Activated naive CD4-positive, alpha-beta T cell treated with anti-CD3 and anti-CD28 coated beads for 36 hours (primary cell): ENCODE results near the gene PDPK1. TPM values are rescaled to one million over a fixed set of nuclear protein-coding genes. Genes with fewer than 3 reads are reported as not detected.
"Not testable (repeated sequence)": the region's sequence is repeated elsewhere in the genome, so short reads cannot be mapped to it uniquely, and the experiment has no call there.

Source experiments
- CTCF ChIA-PET: fragments of 350-600 bp; sonication (Branson Sonifier 250); formaldehyde crosslinking; loops from one replicate; lab custom pipeline; 2021; ENCODE audit warnings: antibody characterized with exemption; lab: Charles Lee
- DNase-seq: peaks from one replicate; pipeline ENCODE4 v3.0.0-alpha.2; 2020
- H3K27ac Mint-ChIP-seq: one replicate; pipeline ENCODE4 v1.8.0; 2021; ENCODE audit warnings: mild to moderate bottlenecking, mixed read lengths
- H3K27me3 Mint-ChIP-seq: one replicate; pipeline ENCODE4 v1.8.0; 2021; ENCODE audit warnings: low read depth, mixed read lengths
- H3K36me3 Mint-ChIP-seq: one replicate; pipeline ENCODE4 v1.8.0; 2021; ENCODE audit warnings: low read depth, mixed read lengths
- H3K4me1 Mint-ChIP-seq: one replicate; pipeline ENCODE4 v1.8.0; 2021; ENCODE audit warnings: low read depth, mixed read lengths
- H3K4me3 Mint-ChIP-seq: one replicate; pipeline ENCODE4 v1.8.0; 2021; ENCODE audit warnings: mild to moderate bottlenecking, moderate library complexity, mixed read lengths
- H3K9me3 Mint-ChIP-seq: one replicate; pipeline ENCODE4 v1.8.0; 2021; ENCODE audit warnings: mixed read lengths
- intact Hi-C: fragments of 100-400 bp; cut with micrococcal nuclease; formaldehyde crosslinking; loops from one replicate; pipeline ENCODE4 v1.15.1; 2023
- total RNA-seq, 2 experiments: library from RNA; stranded (reverse); gene quantifications; one replicate each; pipeline ENCODE4 v1.2.3, GENCODE V29; 2021

Gene PDPK1
- total RNA-seq, 2 experiments from 2014 or later: 26.6 to 27.8 TPM

DNA sequence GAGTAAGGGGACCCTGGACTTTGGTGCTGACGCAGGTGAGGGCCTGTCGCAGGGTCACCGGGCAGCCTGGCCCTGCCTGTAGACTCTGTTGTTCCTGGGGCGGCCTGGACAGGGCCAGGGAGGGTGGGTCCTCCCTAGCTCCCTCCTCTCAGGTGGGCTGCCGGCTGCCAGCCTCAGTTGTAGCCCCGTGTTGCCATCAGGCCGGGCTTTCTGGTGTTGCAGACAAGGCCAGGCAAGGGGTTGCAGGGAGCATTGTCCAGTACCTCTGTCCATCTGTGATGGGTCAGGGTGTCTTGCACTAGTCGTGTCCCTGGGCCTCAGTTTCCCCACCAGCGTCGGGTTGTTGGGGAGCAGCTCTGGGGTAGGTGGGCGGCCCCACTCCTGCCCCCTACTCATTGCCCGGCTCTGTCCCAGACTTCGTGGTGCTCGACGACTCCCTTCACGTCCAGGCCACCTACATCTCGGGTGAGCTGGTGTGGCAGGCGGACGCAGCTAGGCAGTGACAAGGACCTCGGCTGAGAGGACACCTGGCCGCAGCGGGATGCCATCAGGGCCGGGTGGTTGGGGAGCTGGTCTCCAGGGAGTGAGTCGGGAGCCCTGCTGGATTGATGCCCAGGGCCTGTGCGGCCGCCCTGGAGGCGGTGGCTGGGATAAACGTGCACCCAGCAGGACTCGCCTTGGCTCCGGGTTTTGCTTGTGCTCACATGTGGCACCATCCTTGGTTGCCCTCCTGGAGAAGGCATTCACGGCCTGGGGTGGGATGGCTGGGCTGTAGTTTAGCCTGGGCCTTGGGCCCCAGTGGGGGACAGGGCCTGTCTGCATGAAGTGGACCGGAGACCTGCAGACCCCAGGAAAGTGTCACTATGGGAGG is 8.5 kb upstream of the PDPK1 start:
- CTCF ChIA-PET: no interaction called here
- no peak for DNase-seq
- Mint-ChIP-seq H3K36me3 (peaks cover 7% of the 10 kb centered on the region), H3K9me3 (no peaks in the 10 kb centered on the region), H3K4me3 (no peak overlapping the region), H3K27ac (no peak overlapping the region), H3K27me3 (no peaks in the 10 kb centered on the region), H3K4me1 (peaks cover 16% of the 10 kb centered on the region)
- intact Hi-C loops: no loop called here

DNA sequence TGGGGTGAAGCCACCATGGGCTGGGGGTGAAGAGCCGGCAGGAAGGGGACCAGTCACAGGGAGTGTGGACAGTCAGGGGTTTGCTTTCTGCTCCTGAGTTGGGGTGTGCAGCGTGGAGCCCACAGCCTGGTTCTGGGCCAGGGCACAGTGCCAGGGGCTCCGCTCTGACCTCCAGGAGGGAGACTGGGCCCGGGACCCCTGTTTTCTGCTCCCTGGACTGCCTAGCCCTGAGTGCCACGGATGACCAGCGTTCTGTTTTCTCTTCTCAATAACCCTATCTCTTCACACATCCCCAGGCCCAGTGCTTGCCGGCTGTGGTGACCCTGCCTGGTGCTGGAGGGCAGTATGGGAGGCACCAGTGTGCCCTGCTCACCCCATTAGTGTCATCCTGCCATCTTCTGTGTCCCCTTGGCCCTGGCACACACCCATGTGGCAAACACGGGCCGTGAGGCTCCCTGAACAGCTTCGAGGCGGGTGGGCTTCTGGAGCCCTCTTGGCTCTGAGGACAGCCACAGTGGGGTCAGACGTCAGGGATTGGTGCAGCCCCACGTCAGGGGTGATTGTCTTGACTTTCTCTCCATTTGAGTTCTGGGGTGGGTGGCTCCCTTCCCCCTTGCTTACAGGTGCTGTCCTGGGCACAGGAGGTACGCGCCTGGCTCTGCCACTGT is 7.7 kb upstream of the PDPK1 start:
- no peak overlapping the region for H3K27ac Mint-ChIP-seq
- no peaks in the 10 kb centered on the region for H3K9me3 Mint-ChIP-seq
- DNase-seq: no peak
- peaks cover 16% of the 10 kb centered on the region for H3K4me1 Mint-ChIP-seq
- intact Hi-C loops: loop anchor here (10.0 kb wide), 1 partner anchor 75 kb away; no protein-coding TSS in a partner anchor
- H3K4me3 Mint-ChIP-seq: no peak overlapping the region
- H3K27me3 Mint-ChIP-seq: no peaks in the 10 kb centered on the region
- H3K36me3 Mint-ChIP-seq: peaks cover 2% of the 10 kb centered on the region
- CTCF ChIA-PET: no interaction called here

DNA sequence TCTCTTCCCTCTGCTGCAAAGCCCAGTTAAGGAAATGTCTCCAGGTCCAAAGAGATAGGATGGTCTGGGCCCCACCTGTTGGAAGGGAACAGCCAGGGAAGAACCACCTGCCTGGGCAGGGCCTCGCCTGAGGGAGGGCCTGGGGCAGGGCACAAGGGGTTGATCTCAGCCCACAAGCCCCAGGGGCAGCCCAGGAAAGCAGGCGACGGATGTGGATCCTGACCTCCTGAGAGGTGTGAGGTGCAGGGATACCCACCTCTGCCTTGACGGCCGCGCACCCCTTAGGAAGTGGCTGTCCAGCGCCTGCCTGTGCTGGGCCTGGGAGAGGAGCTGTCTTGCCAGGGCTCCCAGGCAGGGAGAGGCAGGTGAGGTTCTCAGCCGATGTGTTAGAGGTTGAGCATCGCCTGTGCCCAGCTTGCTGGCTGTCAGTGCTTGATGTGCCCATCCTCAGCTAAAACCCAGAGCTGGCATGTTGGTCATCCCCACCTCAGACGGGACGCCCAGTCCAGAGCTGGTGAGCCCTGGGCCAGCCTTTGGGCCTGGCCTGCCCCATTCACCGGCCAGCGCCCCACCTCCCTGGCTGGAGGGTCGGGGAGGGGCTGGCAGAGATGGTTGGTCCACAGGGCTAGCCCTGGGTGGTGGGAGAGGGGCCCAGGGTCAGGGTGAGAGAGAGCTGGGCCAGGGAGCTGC is 7.0 kb upstream of the PDPK1 start:
- no peak for DNase-seq
- Mint-ChIP-seq H3K4me3 (peak overlapping the region; percentile 92), H3K9me3 (no peaks in the 10 kb centered on the region), H3K36me3 (peaks cover 2% of the 10 kb centered on the region), H3K27ac (no peak overlapping the region), H3K27me3 (no peaks in the 10 kb centered on the region), H3K4me1 (peaks cover 16% of the 10 kb centered on the region)
- intact Hi-C loops: loop anchor here (10.0 kb wide), 1 partner anchor 74 kb away; no protein-coding TSS in a partner anchor
- CTCF ChIA-PET: interaction anchor here (1.2 kb wide), 1 partner anchor 10 kb away, joined by 4 read pairs; the partner anchor contains the start of gene AMDHD2

DNA sequence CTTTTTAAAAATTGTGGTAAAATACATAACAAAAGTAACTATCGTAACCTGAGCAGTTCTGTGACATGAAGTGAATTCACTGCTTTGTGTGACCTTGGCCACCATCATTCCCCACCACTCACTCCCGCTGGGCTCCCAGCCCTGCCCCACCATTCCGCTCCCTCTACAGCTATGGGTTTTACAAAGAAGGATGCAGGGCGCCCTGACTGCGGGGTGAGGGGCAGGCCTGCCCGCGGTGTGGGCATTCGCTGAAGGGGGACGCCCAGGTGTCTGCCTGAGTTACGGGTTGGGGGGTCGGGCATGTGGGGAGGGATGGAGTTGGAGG is 6.5 kb upstream of the PDPK1 start, which contains the start of gene CEMP1:
Gene CEMP1 (minus strand): TSS at position 38 of the 325 bp plus-strand sequence. CDS start 335 bp downstream, outside the sequence.
- H3K9me3 Mint-ChIP-seq: no peaks in the 10 kb centered on the region
- no peaks in the 10 kb centered on the region for H3K27me3 Mint-ChIP-seq
- peaks cover 16% of the 10 kb centered on the region for H3K4me1 Mint-ChIP-seq
- DNase-seq: no peak
- H3K27ac Mint-ChIP-seq: peak within 1 kb of the TSS; percentile 97
- intact Hi-C loops: loop anchor here (10.0 kb wide), 1 partner anchor 73 kb away; no protein-coding TSS in a partner anchor
- peak within 1 kb of the TSS; percentile 92 for H3K4me3 Mint-ChIP-seq
- no peaks in the 10 kb centered on the region for H3K36me3 Mint-ChIP-seq
- CTCF ChIA-PET: interaction anchor here (1.2 kb wide), 1 partner anchor 11 kb away, joined by 4 read pairs; the partner anchor contains the start of gene AMDHD2

DNA sequence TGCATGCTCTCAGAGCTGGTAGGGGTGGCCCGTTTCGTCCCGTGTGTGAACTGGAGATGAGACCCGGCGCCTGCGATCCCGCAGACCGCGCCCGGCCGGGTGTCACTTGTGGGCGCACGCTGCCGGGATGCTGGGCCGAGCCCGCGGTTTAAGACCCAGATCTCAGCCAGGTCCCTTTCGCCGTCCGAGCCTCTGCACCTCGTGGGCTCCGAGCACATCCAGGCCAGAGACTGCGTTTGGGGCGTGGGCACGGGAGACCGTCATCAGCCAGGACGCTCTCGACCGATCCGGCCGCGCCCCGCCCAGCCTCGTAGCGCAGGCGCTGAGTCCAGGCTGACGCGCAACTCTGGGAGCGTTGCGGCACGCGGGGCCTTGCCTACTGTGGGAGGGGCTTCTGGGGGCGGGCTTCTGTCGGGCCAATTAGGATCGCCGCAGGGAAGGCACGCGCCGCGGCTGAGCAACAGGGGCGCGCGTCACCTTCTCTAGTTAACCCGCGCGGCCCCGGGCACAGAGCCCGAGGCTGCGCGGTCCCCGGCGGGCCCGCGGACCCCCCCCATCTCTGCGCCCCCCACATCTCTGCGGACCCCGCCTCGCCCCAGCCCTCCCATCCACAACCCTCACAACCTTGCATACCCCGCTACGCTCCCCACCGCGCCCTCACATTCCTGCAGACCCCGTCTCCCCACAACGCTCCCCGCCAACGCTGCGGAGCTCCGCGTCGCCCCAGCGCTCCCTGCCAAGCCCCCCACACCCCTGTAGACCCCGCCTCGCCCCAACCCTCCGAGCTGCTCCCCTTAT is 5.9 kb upstream of the PDPK1 start:
- H3K27ac Mint-ChIP-seq: peak overlapping the region; percentile 97
- peak; percentile 99 for DNase-seq
- peak overlapping the region; percentile 92 for H3K4me3 Mint-ChIP-seq
- CTCF ChIA-PET: interaction anchor here (1.2 kb wide), 1 partner anchor 11 kb away, joined by 4 read pairs; the partner anchor contains the start of gene AMDHD2
- H3K36me3 Mint-ChIP-seq: no peaks in the 10 kb centered on the region
- peaks cover 16% of the 10 kb centered on the region for H3K4me1 Mint-ChIP-seq
- H3K27me3 Mint-ChIP-seq: no peaks in the 10 kb centered on the region
- intact Hi-C loops: loop anchor here (1.0 to 10.0 kb wide), 4 partner anchors 12 to 377 kb away; partner anchors contain the start of genes AMDHD2, ATP6V0C and TRAF7
- no peaks in the 10 kb centered on the region for H3K9me3 Mint-ChIP-seq

DNA sequence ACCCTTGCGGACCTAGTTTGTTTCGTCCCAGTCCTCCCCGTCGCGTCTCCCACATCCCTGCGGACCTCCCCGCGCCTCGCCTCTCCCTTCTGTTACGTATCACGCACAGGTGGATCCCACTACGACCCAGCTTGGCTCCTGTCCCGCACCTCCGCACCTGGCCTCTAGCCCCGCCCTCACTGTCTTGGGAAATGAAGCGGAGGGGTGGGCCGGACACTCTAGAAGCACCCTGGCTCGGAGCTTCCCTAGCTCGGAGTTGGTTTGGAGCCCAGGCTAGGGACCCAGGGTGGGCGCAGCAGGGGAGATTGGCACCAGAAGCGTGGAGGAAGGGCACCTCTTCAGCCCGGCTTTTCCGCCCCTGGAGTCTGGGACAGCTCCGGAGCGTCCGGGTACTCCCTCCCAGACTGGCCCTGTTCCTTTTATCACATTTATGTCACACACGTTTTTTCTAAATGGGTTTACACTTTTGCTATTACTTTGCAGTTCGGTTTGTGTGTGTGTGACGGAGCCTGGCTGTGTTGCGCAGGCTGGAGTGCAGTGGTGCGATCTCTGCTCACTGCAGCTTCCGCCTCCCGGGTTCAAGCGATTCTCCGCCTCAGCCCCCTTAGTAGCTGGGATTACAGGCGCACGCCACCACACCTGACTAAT is 5.2 kb upstream of the PDPK1 start:
- CTCF ChIA-PET: interaction anchor here (0.6 kb wide), 2 partner anchors 34 to 939 kb away, joined by 3 to 4 read pairs; no protein-coding TSS in a partner anchor
- Mint-ChIP-seq H3K4me1 (peaks cover 19% of the 10 kb centered on the region), H3K27me3 (no peaks in the 10 kb centered on the region), H3K9me3 (no peaks in the 10 kb centered on the region), H3K4me3 (peak overlapping the region; percentile 92), H3K36me3 (no peaks in the 10 kb centered on the region), H3K27ac (peak overlapping the region; percentile 97)
- intact Hi-C loops: loop anchor here (1.0 to 10.0 kb wide), 4 partner anchors 12 to 377 kb away; partner anchors contain the start of genes AMDHD2, ATP6V0C and TRAF7
- DNase-seq: peak; percentile 87

DNA sequence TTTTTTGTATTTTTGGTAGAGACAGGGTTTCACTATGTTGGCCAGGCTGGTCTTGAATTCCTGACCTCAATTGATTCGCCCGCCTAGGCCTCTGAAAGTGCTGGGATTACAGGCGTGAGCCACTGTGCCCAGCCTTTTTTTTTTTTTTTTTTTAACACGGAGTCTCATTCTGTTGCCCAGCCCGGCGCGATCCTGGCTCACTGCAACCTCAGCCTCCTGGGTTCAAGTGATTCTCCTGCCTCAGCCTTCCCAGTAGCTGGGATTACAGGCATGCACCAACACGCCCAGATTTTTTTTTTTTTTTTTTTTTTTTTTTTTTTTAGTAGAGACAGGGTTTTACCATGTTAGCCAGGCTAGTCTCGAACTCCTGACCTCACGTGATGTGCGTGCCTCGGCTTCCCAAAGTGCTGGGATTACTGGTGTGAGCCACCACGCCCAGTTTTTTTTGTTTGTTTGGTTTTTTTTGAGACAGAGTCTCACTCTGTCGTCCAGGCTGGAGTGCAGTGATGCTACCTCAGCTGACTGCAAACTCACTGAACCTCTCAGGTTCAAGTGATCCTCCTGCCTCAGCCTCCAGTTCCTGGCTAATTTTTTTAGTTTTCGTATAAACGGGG is 4.6 kb upstream of the PDPK1 start:
- intact Hi-C loops: loop anchor here (10.0 kb wide), 1 partner anchor 72 kb away; no protein-coding TSS in a partner anchor
- peaks cover 19% of the 10 kb centered on the region for H3K4me1 Mint-ChIP-seq
- H3K27ac Mint-ChIP-seq: peak overlapping the region; percentile 97
- H3K4me3 Mint-ChIP-seq: peak overlapping the region; percentile 92
- H3K9me3 Mint-ChIP-seq, H3K36me3 Mint-ChIP-seq, DNase-seq, H3K27me3 Mint-ChIP-seq: not testable (repeated sequence)
- CTCF ChIA-PET: interaction anchor here (0.6 kb wide), 2 partner anchors 35 to 940 kb away, joined by 3 to 4 read pairs; no protein-coding TSS in a partner anchor

DNA sequence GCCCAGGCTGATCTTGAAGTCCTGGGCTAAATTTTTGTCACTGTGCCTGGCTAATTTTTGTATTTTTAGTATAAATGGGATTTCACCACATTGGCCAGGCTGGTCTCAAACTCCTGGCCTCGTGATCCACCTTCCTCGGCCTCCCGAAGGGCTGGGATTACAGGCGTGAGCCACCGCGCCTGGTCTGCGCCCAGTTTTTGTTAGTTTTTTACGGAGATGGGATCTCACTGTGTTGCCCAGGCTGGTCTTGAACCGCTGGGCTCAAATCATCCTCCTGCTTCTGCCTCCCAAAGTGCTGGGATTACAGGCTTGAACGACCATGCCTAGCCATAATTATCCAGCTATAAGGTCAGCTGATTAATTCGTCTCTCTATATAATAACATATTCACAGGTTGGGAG is 3.9 kb upstream of the PDPK1 start:
- Mint-ChIP-seq H3K4me1 (peaks cover 22% of the 10 kb centered on the region), H3K9me3 (no peaks in the 10 kb centered on the region), H3K36me3 (no peaks in the 10 kb centered on the region), H3K4me3 (peak overlapping the region; percentile 32), H3K27me3 (no peaks in the 10 kb centered on the region), H3K27ac (peak overlapping the region; percentile 63)
- CTCF ChIA-PET: no interaction called here
- intact Hi-C loops: loop anchor here (10.0 kb wide), 1 partner anchor 71 kb away; no protein-coding TSS in a partner anchor
- DNase-seq: no peak

DNA sequence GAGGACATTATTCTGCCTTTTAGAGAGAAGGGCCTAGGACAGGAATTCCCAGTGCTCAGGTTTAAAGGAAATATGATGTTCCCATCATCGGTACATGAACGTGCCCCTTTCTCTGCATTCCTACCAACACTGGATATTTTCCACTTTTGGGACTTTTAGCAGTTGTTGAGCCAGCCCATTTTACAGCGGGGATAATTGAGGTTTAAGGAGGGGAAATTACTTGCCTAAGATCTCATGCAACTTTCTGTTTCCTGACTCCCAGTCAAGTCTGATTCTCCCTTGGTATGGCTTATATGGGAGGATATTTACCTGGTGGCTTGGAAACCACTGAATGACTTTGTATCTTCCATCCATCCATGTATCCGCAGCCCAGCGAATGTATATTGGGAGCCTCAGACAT is 3.5 kb upstream of the PDPK1 start:
- H3K9me3 Mint-ChIP-seq, DNase-seq, H3K4me3 Mint-ChIP-seq, CTCF ChIA-PET, H3K36me3 Mint-ChIP-seq, H3K27me3 Mint-ChIP-seq: not testable (repeated sequence)
- Mint-ChIP-seq H3K4me1 (peaks cover 26% of the 10 kb centered on the region), H3K27ac (peak overlapping the region; percentile 63)
- intact Hi-C loops: loop anchor here (10.0 kb wide), 1 partner anchor 70 kb away; no protein-coding TSS in a partner anchor

DNA sequence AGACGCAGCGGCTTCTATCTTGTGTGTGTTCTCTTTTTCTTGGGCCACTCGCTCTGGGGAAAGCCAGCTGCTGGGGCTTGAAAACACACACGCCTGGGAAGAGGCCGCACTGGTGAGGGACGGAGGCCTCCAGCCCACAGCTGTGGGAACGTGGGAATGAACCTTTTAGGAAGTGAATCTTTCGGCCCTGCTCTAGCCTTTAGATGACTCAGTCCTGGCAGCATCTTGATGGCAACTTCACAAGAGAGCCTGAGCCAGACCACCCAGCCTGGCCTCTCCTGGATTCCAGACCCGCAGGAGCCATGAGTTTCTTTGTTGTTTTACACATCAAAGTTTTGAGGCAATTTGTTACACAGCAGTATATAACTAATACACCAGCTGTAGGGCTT is 2.2 kb upstream of the PDPK1 start:
- Mint-ChIP-seq H3K27ac (no peak overlapping the region), H3K27me3 (no peaks in the 10 kb centered on the region), H3K36me3 (no peaks in the 10 kb centered on the region), H3K4me3 (no peak overlapping the region), H3K4me1 (peaks cover 39% of the 10 kb centered on the region), H3K9me3 (no peaks in the 10 kb centered on the region)
- no peak for DNase-seq
- CTCF ChIA-PET: no interaction called here
- intact Hi-C loops: loop anchor here (10.0 kb wide), 1 partner anchor 69 kb away; no protein-coding TSS in a partner anchor
